Subcutaneous abdominal adipose tissue (tissue), 5 donors: ENCODE results near the gene ZNF814.
"Not testable (repeated sequence)": the region's sequence is repeated elsewhere in the genome, so short reads cannot be mapped to it uniquely, and the experiment has no call there.

Experiments
- H3K27ac ChIP-seq: one replicate; pipeline ENCODE4 v1.7.0; 2013; ENCODE audit warnings: low read depth, mild to moderate bottlenecking, inconsistent platforms, low read length, moderate library complexity
- H3K27me3 ChIP-seq, 5 donors: one replicate each; pipeline ENCODE4 v1.7.0; 2013; ENCODE audit warnings: low read length in 5 of 5, inconsistent platforms in 1 of 5; ENCODE audit not compliant: control insufficient read depth in 5 of 5, insufficient read depth in 4 of 5
- H3K36me3 ChIP-seq, 5 donors: one replicate each; pipeline ENCODE4 v1.7.0; 2013; ENCODE audit warnings: low read length in 5 of 5; ENCODE audit not compliant: control insufficient read depth in 5 of 5, insufficient read depth in 5 of 5
- H3K4me1 ChIP-seq, 5 donors: one replicate each; pipeline ENCODE4 v1.7.0; 2013; ENCODE audit warnings: low read length in 5 of 5, mild to moderate bottlenecking in 3 of 5, moderate library complexity in 1 of 5; ENCODE audit not compliant: control insufficient read depth in 5 of 5, insufficient read depth in 5 of 5
- H3K4me3 ChIP-seq, 5 donors: one replicate each; pipeline ENCODE4 v1.7.0; 2013; ENCODE audit warnings: low read length in 5 of 5, low read depth in 1 of 5
- H3K9ac ChIP-seq, 5 donors: one replicate each; pipeline ENCODE4 v1.7.0; 2013; ENCODE audit warnings: low read length in 5 of 5, mild to moderate bottlenecking in 4 of 5, moderate library complexity in 3 of 5
- H3K9me3 ChIP-seq, 5 donors: one replicate each; pipeline ENCODE4 v1.7.0; 2013; ENCODE audit warnings: low read length in 5 of 5; ENCODE audit not compliant: control insufficient read depth in 5 of 5
- donor health status: healthy.
- donor health status: healthy.
- donor health status: healthy.
- donor health status: healthy.
- donor health status: healthy.

The ZNF814 gene

GRCh38 chr19:57810410-57811295 is 78.2 kb downstream of the ZNF814 start:
- not testable (repeated sequence) for H3K4me3 ChIP-seq, H3K9me3 ChIP-seq, H3K9ac ChIP-seq, H3K27me3 ChIP-seq, H3K27ac ChIP-seq
- Histone ChIP-seq H3K4me1 (peaks cover 13 to 26% (median 18%) of the 10 kb centered on the region in 5 donors), H3K36me3 (peaks cover 10 to 45% (median 20%) of the 10 kb centered on the region in 5 donors)

- peaks cover 0 to 2% (median 0%) of the 10 kb centered on the region in 5 donors for H3K9me3 ChIP-seq
- peak overlapping the region in 1 of 5 donors; percentile 56 for H3K9ac ChIP-seq
- peaks cover 10 to 41% (median 20%) of the 10 kb centered on the region in 5 donors for H3K36me3 ChIP-seq
- no peak overlapping the region for H3K4me3 ChIP-seq
- H3K27ac ChIP-seq, result no peak overlapping the region
- H3K4me1 ChIP-seq, result peaks cover 10 to 29% (median 16%) of the 10 kb centered on the region in 5 donors
- no peaks in the 10 kb centered on the region for H3K27me3 ChIP-seq
These were observed 81.3 kb downstream of the ZNF814 start for GRCh38 chr19:57807541-57807940.

DNA sequence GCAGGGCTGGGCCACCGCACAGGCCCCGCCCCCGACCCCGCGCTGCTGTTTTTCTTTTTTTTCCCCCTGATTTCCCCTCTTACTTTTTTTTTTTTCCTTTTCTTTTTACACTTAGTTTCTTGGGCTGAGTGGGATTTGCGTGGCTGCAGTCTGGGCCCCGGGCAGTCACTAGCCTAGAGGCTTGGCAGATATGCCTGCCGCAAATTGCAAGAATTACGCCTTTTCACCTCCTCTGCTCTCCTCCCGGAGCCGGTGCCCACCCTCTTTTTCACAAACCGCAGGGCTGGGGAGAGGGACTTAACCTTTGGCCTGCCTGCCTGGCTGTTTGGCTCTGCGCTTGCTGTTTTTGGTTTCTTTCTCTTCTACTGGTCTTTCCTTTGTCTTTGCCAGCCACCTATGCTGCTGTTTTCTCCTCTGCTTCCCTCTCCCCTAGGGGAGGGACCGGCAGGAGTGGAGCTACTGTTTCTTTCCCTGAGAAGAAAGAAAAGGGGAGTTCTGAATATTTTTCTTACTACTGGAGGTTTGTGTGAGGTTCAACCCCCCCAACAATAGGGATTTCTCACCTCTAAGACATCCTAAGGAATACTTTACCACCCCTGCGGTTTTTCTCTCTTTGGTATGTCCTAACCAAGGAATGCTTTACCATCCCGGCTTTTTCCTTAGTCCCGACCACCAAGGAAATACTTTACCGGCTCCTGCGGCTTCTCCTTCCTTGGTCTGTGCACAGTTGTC is 85.1 kb downstream of the ZNF814 start:
- peak overlapping the region; percentile 58 to 87 (median 74) for H3K4me3 ChIP-seq
- peaks cover 5 to 15% (median 11%) of the 10 kb centered on the region in 5 donors for H3K36me3 ChIP-seq
- peak overlapping the region; percentile 84 for H3K27ac ChIP-seq
- peaks cover 8 to 30% (median 21%) of the 10 kb centered on the region in 5 donors for H3K4me1 ChIP-seq
- H3K27me3 ChIP-seq, result no peaks in the 10 kb centered on the region
- peak overlapping the region; percentile 69 to 93 (median 86) for H3K9ac ChIP-seq
- peaks cover 0 to 2% (median 0%) of the 10 kb centered on the region in 5 donors for H3K9me3 ChIP-seq

DNA sequence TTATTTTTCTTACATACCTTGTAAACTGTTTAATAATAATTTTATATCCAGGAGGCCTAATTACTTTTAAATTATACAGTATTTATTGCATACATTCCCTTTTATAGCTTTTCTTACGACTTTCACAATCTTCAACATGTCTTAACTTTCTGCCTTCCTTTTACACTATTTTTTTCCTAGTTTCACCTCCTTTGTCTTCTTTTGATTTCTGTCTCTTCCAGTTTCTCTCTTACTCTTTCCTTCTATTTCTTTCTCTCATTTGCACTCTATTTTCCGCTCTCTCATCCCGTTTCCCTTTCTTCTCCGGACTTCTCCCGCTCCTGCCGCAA is 85.6 kb downstream of the ZNF814 start:
- Histone ChIP-seq H3K36me3 (peaks cover 2 to 11% (median 7%) of the 10 kb centered on the region in 5 donors), H3K27ac (peak overlapping the region; percentile 84), H3K4me3 (peak overlapping the region; percentile 58 to 86 (median 74)), H3K9me3 (peaks cover 0 to under 1% (median 0%) of the 10 kb centered on the region in 5 donors), H3K9ac (peak overlapping the region; percentile 69 to 93 (median 86)), H3K27me3 (no peaks in the 10 kb centered on the region), H3K4me1 (peaks cover 6 to 33% (median 26%) of the 10 kb centered on the region in 5 donors)

DNA sequence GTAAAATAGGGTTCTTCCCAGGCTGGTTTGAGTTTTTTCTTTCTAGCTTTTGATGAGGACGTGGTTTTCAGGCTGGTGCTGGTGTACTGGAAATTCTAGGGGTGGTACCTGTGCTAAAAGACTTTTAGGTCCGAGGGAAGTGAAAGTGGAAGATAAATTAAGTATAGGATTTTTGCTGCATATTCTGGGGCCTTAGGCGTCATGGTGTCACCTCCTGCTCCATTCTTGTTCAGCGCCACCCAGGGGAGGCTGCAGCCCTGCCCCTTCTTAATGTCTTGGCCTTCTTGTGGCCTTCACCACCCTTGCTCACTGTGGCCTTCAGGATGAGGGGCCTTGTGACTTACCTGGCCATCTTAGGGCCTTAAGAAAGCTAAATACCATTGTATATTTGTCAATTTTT is 86.6 kb downstream of the ZNF814 start:
- H3K27me3 ChIP-seq, result no peaks in the 10 kb centered on the region
- H3K9ac ChIP-seq, result no peak overlapping the region
- H3K4me3 ChIP-seq, result no peak overlapping the region
- H3K4me1 ChIP-seq, result peaks cover 0 to 29% (median 21%) of the 10 kb centered on the region in 5 donors
- no peaks in the 10 kb centered on the region for H3K9me3 ChIP-seq
- peaks cover 0 to 3% (median 0%) of the 10 kb centered on the region in 5 donors for H3K36me3 ChIP-seq
- H3K27ac ChIP-seq, result no peak overlapping the region

DNA sequence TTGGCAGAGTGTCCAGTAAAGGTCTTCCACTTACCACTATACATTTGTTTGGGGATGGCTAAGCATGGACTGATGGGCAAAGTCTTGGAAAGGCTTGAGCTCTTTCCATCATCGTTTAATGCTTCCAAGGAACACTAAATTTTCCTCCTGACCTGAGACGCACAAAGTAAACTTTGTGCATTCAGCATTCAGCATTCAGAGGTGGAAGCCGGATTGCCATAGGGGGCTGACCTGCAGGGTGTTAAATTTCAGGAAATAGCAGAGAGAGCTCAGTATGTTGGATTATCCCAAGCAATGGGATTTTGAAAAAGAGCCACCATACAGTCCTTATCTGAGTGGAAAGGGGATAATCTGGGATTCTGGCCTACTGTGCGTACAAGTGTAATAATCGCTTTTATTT is 88.1 kb downstream of the ZNF814 start:
- peaks cover 0 to 28% (median 21%) of the 10 kb centered on the region in 5 donors for H3K4me1 ChIP-seq
- no peak overlapping the region for H3K27ac ChIP-seq

More for the DNA sequence above, 88.1 kb downstream of the ZNF814 start:
- H3K27me3 ChIP-seq, result no peaks in the 10 kb centered on the region
- H3K9ac ChIP-seq, result no peak overlapping the region
- no peaks in the 10 kb centered on the region for H3K9me3 ChIP-seq
- H3K4me3 ChIP-seq, result no peak overlapping the region
- H3K36me3 ChIP-seq, result peaks cover 0 to 13% (median 5%) of the 10 kb centered on the region in 5 donors
